CD4-positive, alpha-beta T cell treated with Interleukin-4 for 4 hours (primary cell): ENCODE measurements around the gene CPA2.

ENCODE experiments used
- DNase-seq: peaks from one replicate; pipeline ENCODE4 v3.0.0-alpha.2; 2020

Gene CPA2

DNA sequence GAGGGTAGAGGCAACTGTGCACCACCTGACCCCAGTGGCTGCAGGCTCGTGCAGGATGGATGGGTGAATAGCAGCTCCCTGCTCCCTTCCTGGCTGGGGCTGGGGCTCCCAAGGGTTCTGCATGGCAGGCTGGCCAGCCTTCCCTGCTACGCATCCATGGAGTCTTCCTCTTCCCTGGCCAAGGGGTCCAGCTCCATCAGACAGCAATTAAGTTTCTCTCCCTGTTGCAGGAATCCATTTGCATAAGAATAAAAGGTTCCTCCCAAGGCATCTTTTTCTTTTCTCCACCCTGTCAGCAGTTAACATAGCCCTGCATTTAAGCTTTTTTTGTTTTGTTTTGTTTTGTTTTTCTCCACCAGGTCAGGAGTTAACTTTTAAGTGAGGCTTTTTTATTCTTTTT is 10.0 kb upstream of the CPA2 start:
- no peak for DNase-seq

- no peak for DNase-seq
These were observed 8.1 kb upstream of the CPA2 start for GRCh38 chr7:130258494-130259078.

DNA sequence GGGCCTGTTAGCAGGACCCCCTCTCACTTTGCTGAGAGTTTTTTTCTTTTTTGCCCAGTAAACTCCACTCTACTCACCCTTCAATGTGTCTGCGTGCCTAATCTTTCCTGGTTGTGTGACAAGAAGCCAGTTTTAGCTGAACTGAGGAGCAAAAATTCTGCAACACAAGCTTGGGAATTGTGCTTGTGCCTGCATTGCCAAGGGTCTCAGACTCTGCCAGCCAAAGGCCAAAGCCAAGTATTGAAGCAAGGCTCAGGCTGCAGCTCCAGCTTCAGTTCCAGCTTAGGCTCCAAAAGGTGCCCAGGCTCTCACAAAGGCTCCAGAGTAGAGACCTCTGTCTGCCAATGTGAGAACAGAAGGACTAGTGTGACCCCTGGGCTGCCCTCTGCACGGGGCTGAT is 4.2 kb upstream of the CPA2 start:
- no peak for DNase-seq

DNA sequence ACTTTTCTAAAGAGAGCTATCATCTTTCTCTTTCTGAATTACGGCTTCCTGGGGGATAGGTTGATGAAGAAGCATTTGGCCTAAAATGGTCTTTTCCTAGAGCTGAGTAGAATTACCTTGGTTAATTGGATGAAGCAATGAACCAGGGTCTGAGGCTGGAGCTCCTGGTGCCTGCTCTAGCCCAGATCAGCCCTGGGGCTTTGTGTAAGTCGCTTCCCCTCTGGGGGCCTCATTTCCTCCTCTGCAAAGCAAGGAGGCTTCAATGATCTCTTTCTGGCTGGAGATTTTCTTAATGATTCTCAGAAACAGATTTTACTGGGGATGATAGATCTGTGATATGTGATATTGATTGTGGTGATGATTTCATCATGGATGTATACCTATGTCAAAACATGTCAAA is 3.5 kb upstream of the CPA2 start:
- DNase-seq, result no peak

DNA sequence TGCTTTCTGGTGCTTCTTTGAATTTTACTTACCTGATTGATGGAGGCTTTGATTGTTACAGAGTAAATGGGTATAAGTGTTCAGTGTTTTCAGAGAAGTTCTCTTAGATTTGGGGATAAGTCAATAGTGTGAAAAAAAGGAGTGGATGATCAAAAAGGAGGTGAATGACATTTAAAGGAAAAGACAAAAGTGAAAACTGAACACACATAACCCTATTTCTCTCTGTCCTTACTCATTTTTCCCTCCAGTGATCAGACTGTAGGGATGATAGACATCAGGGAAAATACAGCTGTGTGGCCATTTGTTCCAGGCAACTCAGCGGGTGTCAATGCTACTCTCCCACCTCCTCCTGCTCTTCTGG is 278 bp downstream of the CPA2 start:
- DNase-seq, result no peak

DNA sequence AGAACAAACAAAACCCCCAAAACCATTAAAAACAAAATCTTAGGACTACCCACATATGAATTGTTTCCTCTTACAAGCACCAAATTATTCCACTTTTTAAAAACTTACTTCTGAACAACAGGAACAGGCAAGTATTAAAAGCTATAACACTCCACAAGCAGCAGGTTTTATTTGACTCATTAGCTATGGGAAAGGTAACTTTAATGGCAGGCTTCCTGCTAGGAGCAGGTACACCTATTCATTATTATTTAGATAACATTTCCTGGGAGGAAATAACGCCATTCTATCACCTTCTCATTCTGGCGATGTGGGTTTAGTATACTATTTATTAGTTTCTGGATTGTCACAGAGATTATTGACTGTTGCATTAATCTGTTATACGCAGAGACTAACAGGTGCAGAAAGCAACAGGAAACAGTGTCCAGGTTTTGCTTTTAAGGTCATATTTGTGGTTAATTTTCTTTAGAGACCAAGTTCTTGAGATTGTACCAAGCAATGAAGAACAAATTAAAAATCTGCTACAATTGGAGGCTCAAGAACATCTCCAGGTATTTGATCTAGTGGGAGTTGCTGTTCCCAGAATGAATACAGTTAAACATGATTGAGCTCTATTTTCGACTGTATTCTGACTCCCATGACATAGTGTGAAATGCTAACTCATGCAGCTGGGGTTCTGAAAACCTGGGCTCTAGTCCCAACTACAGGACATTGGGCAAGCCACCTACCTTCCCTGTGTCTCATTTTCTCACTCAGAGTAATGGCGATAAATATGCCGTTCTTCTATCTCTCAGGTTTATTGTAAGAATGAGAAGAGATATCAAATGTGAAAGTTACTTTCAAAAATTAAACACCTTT is 2.0 kb downstream of the CPA2 start:
- no peak for DNase-seq

DNA sequence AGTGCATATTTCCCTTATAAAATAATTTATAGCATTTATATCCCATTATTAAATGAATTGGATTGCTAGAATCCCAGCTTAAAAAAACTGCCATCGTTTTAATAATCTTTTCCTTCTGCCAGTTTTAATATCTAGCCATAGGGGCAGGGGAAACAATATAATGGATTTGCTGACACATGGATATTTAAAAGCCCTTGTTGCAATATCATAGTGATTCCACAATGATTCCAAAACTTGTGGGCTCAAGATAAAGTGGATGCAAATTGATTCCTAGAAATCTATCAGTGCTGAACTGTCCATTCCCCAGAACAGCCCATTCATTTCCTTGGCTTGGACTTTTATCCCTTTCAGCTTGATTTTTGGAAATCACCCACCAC is 2.6 kb downstream of the CPA2 start:
- no peak for DNase-seq

DNA sequence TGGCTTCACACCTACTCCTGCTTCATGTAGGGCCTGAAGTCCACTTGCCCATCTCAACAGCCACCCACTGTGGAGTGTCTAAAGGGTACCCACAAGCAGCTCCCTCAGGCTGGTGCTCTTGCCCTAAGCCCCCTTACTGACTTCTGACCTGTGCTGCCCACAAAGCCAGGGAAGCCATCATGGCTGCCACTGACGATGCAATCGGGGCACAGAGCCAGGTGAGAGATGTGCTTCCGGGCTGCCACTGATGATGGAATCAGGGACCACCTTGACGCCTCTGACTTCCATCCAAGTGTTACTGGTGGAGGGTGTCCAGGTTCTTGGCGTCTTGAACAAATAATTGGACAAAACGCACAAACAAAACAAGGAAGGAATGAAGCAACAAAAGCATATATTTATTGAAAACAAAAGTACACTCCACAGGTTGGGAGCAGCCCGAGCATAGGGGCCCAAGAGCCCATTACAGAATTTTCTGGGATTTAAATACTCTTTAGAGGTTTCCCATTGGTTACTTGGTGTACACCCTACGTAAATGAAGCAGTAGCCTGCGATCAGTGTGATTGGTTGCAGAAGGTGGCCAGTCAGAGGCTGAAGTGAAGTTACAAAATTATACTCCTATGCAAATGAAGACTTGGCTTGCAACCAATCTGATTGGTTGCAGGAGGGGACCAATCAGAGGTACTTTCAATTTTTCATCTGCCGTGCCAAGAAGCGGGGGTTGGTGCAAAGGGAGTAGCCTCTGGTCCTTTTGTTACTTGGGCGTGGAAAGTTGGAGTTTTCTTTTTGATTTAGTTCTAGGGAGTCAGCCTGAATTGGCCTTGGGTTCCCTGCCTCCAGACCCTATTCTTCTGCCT is 4.5 kb downstream of the CPA2 start:
- no peak for DNase-seq

DNA sequence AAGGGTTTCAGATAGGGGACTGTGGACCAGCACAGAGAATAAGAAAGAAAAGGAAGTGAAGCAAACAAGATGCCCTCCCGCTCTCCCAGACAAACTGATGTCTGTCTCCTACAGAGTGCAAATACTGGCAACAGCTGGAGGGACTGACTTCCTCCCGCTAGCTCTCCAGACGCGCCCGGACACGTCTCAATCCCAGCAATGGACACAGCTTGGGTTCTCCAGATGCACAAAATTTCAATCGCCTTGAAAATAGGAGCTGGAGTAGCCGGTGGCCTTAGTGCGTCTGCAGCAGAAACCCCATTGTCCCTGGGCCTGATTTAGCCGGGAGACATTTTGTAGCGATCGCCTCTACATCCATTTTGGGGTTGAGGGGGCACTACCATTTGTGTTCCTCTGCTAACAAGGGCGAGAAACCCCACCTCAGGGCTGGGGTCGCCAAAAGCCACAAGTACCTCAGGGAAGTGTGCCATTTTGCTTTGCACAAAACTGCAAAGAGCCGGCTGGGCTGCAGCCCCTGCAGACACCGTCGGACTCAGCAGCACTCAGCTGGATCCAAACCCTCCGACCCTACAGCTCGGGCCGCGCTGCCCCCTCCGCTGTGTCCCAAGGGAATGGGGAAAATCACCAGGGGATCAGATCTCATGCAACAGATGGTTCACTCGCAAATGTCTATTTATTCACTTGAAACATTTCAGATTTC is 5.9 kb downstream of the CPA2 start:
- DNase-seq, result no peak

GRCh38 chr7:130273081-130273932 is 6.6 kb downstream of the CPA2 start:
- no peak for DNase-seq

GRCh38 chr7:130273933-130274255 is 7.2 kb downstream of the CPA2 start:
- no peak for DNase-seq

GRCh38 chr7:130274296-130274695 is 7.6 kb downstream of the CPA2 start:
- DNase-seq, result no peak

GRCh38 chr7:130274983-130275591 is 8.4 kb downstream of the CPA2 start:
- DNase-seq, result no peak

DNA sequence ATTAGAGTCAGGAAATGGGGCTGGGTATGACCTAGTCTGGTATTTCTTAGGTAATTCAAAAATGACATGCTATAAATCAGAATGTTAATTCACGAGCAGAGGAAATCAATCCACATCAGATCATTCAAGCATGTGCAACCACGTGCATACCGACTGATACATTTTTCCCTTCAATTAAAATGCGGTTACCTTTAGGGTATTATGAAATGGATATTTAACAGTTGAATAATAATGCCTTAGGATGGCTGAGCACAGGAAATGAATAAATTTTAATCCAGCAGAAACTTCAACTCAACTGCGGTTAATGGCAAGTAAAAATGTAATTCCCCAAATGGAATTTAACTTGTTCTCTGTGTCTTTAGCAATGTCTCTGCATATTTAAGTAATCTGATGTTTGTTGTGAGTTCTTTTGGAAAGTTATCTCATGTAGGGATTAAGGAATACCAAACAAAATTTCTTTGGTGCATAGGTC is 9.2 kb downstream of the CPA2 start:
- DNase-seq, result no peak

DNA sequence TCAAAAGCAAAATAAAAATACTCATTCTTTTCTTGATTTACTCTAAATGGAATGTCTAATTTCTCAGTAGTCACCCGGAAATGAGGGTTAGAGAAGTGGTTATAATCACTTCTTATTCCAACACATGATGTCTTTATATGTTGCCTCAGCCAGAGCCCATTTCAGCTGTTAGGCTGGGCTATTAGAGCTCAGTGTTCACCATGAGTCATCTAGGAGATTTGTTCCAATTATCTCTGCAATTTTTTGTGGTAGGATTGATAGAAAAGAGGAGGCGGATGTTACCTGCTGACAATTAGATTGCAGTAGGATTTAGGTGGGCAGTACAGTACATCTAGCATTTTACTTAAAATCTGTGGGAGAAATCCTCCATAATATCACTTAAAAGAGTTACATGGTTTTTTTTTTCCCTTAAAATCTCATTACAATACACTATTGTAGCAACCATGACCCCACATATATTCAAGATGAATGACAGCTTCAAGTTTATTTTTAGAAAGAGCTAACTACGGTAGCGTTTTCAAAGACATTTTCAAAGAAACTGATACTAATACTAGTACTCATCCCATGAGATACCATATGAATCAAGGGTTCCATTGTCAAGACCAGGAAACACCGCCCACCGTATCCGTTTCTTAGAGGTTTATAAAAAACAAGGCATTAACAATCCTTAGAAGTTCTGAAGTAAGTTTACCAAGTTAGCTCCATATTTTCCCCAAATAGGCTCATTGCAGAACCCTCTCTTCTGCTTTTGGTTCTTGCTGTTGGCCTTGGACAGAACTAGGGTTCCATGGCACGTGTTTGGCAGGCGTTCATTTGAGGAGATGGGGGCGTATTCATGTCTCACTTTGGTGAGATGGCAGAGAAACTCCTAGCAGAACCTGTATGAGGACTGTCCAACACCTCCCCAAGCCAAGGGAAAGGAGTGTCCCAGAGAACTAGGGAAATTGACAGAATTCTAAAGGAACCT is 10.4 kb downstream of the CPA2 start:
- DNase-seq, result no peak

DNA sequence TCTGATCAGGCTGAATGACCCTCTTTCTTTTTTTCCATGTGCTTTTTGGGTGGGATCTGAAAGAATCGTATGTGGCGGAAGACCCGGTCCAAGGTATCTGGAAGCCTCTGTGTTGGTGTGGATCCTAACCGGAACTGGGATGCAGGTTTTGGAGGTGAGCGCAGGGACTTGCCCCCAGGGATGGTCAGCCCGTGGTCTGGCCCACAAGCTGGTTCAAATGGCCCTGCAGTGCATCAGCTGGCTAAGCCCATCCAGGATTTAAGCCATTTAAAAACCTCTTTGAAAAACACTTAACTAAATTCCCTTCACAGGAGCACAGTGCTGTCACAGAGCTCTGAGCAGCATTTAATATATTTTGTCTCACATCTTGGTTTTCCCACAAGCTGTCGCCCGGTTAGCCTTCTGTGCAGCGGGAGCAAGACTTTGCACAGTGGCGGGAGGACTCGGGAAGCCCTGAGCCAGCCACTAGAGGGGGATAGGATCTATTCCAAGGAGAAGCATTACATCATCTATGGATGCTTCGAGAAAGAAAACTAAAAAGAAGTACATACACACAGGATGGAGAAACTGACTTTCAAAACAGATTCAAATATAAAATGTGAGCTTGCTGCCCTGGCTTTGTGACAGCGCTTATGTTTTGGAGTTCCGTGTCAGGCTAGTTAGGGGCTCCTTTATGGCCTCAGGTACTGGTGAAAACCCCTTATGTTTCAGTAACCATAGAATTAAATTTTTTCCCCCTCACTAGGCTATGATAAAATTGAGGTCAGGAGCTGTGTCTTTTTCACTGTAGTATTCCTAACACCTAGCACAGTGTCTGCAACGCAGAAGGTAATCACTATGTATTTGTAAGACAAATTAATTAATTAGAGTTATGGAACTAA is 11.3 kb downstream of the CPA2 start:
- no peak for DNase-seq

DNA sequence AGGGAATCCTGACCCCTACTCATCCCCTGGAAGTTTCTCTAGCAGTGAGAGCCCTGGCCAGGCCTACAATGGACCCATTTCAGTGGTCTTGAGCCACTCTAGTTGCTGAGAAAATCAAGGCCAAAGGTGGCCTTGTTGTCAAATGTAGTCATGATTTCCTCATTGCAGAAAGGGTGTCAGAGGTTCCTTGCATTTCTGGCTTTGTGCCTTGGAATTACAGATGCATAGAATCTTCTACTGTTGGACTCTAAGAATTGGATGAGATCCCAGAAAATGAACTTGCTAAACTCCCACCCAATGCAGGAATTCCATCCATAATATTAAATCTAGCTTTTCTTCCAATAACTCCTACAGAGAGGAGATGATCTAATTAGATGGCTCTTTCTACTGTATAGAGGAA is 12.2 kb downstream of the CPA2 start:
- no peak for DNase-seq

DNA sequence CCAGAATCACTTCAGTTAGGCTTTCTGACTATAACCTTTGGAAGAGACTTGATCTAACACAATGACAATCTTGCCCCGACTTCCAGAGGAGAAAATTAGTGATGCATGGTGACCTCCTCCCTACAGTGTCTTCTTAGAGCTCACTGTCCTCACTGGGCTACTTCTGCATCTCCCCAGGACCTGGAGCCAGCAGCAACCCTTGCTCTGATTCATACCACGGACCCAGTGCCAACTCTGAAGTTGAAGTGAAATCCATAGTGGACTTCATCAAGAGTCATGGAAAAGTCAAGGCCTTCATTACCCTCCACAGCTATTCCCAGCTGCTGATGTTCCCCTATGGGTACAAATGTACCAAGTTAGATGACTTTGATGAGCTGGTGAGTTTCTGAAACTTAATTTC is 12.6 kb downstream of the CPA2 start:
- no peak for DNase-seq

- DNase-seq, result no peak
These were observed 13.2 kb downstream of the CPA2 start for GRCh38 chr7:130279906-130280305.

DNA sequence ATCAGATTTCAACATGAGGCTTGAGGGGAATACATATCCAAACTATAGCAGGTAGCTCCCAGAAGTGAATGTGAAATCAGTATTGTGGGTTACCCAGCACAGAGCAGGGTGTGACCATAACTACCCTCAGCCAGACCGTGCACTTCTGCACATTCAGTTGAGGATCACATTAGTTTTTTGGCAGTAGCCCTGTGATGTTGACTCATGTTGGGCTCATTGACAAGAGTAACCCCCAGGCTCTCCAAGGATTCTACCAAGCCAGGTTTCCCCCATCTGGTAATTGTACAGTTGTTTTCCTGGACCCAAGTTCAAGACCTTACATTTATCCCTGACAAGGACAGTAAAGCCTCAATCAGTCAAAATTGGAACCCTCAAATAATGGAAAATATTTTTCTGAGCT is 14.6 kb downstream of the CPA2 start:
- no peak for DNase-seq
